ENCODE results near the gene RHOG.

RHOG gene

GRCh38 chr11:3782963-3783362, 57.8 kb downstream of the RHOG start:
- DNase-seq (ENCODE audit: insufficient read length): no peak
- FAIRE-seq: no peak
- no peak for TF ChIP-seq POLR2A (IDR thresholded peaks at IDR 0.05; ENCODE audit: low read depth, low read length)

- FAIRE-seq (peak; percentile 75), DNase-seq (ENCODE audit: insufficient read length) (no peak)
Observed at GRCh38 chr11:3781423-3781822, 59.3 kb downstream of the RHOG start.

More at GRCh38 chr11:3781423-3781822, 59.3 kb downstream of the RHOG start:
- TF ChIP-seq POLR2AphosphoS5 (IDR thresholded peaks at IDR 0.05; ENCODE audit: low read depth, low read length) (no peak), TAF1 (IDR thresholded peaks at IDR 0.05; ENCODE audit: borderline replicate concordance, low read depth, low read length) (no peak), POLR2A (IDR thresholded peaks at IDR 0.05; ENCODE audit: low read depth, low read length) (no peak)
